NCI-H2107 (cell line): Measurements from ENCODE around the gene APOL5.
"Not testable (repeated sequence)": the region's sequence is repeated elsewhere in the genome, so short reads cannot be mapped to it uniquely, and the experiment has no call there.

Experiments
- DNase-seq: peaks from one replicate; lab custom pipeline; 2025; lab: John Stamatoyannopoulos, UW

Gene APOL5

GRCh38 chr22:35717572-35717971 is at the start of gene APOL5:
Gene APOL5 (plus strand): TSS chr22:35717872. CDS start chr22:35717872, 0 bp downstream.
- no peak for DNase-seq

- DNase-seq = no peak
These were observed 43.3 kb upstream of the APOL5 start for GRCh38 chr22:35674335-35674734.

GRCh38 chr22:35676065-35676464 is 41.6 kb upstream of the APOL5 start:
- DNase-seq = not testable (repeated sequence)

DNA sequence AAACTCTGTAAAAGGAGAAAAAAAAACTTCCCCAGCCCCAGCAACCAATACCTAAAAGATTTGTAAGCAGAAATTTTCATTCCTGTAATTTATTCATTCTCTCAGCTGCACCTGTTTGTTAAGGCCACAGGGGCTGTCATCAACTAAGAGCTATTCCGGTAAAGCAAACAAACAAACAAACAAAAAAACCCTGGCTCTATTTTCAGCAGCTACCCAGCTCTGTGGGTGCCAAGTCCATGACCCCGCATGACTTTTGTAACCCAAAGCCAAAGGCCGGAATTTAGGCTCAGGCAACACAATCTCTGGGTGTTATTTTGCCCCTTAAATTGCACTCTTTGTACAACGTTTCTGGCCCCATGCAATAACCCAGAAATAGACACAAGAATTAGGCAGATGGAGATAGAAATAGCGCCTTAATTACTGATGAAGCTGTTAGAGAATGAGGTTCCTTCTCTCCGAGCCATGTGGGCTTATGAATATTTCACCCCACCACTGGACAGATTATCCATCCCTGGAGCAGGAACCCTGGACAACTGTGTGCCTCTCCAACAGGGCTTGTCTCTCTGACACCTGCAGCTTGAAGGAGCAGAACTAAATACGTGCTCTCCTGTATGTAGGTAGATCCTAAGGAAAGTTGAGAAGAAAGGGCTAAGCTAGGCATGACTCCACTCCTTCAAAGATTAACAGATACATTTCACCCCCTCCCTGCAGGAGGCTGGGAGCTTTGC is 40.0 kb upstream of the APOL5 start:
- DNase-seq = no peak

DNA sequence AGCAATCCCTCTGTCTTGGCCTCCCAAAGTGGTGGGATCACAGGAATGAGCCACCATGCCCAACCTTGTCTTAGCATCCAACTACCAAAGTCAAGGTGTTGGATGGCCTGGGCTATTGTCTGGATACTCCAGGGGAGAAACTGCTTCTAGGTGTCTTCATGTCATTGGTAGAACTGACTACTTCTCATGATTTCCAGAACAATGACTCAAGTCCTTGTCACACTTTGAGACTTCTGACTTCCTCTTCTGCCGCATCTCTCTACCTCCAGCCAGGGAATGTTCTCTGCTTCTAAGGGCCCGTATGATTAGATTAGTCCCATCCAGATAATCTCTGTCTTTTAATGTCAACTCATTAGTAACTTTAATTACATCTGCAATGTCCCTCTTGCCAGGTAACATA is 38.8 kb upstream of the APOL5 start:
- no peak for DNase-seq

- DNase-seq = not testable (repeated sequence)
These were observed 38.2 kb upstream of the APOL5 start for GRCh38 chr22:35679492-35679891.

DNA sequence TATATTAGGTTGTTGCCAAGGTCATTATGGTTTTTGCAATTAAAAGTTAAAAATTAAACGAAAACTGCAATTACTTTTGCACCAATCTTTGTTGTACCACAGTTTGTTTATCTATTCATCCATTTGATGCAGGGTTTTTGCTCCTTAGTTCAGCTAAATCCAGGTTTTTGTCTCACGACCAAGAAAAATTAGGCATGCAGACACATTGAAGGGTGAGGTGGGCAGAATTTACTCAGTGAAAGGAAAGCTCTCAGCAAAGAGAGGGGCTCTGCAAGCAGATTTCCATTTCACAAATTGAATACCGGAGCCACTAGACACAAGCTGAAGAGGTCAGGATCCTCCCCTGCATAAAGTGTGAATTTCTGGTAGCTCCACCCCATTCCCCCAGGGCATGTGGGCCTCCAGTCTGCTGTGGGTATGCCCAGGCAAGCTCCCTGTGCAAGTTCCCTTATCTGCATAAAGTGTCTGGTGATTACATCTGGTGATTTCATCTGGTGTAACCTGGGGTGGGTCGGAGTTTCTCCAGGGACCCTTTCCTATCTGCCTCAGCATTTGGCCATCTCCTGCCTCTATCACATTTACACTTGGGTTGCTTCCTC is 36.1 kb upstream of the APOL5 start:
- DNase-seq = no peak

GRCh38 chr22:35683560-35683959 is 34.1 kb upstream of the APOL5 start:
- no peak for DNase-seq

DNA sequence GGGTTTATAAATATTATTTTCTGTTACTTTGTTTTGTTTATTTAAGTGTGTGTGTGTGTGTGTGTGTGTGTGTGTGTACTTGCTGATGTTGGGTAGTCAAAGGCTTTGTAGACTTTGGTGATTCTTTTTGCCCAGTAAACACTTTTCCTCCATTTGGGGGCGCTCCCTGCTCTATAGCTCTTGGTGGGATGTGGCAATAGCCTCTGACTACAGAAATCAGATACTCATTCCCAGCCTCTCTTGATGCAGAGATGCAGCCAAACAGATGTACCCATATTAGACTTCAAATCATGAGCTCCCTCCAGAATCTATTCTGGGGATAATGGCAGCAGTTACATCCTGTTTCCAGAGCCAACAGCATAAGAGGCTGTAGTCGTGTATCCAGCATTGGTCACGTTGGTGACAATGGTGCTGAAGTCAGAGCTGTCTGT is 33.4 kb upstream of the APOL5 start:
- no peak for DNase-seq

DNA sequence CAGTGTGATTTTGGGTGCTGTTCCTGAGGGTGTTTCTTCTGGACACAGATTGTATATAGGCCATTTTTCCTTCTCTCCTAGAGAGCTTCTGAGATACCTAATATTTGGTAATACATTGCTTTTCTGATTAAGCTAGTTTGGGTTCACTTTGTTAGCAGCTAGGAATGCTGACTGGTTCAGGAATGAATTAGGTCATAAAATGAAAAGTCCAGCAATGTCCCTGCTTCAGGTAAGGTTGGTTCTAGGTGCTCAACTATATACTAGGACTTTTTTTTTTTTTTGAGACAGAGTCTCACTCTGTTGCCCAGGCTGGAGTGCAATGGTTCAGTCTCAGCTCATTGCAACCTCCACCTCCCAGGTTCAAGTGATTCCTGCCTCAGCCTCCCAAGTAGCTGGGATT is 32.9 kb upstream of the APOL5 start:
- DNase-seq = no peak

GRCh38 chr22:35685731-35686130 is 31.9 kb upstream of the APOL5 start:
- no peak for DNase-seq

GRCh38 chr22:35686298-35686697 is 31.4 kb upstream of the APOL5 start:
- DNase-seq = no peak

DNA sequence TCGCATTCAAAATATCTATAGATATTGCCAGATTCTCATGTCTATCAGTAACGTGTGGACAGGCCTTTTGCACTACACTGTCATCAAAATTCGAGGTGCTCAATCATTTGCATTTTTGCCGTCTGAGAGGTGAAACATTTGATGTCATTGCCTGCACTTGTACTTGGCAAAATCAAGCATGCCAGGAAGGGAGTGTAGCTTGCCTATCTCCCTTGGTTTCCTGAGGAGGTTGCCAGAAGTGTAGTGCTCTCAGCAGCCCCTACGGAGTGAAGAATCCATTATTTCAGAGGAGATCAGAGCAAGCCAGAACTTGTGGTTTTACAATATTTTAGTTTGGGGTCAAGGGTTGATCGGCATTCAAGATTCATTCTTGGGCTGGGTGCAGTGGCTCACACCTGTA is 30.2 kb upstream of the APOL5 start:
- no peak for DNase-seq

- DNase-seq = no peak
These were observed 28.6 kb upstream of the APOL5 start for GRCh38 chr22:35688913-35689675.

GRCh38 chr22:35690001-35690400 is 27.7 kb upstream of the APOL5 start:
- DNase-seq = no peak

DNA sequence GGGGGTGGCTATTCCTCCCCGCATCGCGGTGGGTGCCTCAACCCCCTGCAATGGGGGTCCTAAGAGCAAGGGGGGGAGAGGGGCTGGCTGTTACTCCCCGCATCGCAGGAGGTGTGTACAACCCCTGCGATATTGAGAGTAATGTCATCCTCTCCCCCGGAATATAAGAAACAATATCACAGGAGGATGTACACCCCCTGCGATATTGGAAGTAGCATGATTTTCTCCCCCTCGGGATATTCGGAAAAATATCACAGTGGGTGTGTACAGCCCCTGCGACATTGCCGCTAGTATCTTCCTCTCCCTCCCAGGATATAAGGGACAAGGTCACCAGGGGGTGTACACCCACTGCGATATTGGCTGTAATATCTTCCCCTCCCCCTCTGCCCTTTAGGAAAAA is 22.5 kb upstream of the APOL5 start:
- no peak for DNase-seq

DNA sequence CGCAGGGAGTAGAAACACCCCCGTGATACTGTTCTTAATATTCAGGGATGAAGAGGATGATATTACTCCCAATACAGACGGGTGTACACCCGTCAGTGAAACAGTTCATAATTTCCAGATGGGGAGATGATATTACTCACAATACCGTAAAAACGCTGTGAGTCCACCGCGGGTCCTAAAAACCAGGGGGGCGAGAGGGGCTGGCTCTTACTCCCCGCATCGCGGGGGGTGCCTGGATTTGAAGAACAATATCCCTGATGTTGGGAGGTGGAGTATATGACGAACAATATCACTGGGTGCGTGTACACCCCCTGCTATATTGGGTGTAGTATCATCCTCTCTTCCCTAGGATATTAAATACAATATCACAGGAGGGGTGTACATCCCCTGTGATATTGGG is 20.5 kb upstream of the APOL5 start:
- no peak for DNase-seq

DNA sequence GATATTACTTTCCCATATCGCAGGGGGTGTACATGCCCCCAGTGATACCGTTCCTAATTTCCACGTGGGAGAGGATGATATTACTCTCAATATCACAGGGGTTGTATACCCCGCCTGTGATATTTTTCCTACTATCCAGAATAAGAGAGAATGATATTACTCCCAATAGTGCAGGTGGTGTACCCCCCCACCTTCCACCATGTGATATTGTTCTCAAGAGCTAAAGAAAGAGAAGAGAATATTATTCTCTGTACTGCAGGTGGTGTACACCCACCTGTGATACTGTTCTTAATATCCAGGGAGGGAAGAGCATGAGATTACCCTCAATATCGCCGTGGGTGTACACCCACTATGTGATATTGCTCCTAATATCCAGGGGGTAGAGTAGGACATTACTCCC is 17.8 kb upstream of the APOL5 start:
- not testable (repeated sequence) for DNase-seq

DNA sequence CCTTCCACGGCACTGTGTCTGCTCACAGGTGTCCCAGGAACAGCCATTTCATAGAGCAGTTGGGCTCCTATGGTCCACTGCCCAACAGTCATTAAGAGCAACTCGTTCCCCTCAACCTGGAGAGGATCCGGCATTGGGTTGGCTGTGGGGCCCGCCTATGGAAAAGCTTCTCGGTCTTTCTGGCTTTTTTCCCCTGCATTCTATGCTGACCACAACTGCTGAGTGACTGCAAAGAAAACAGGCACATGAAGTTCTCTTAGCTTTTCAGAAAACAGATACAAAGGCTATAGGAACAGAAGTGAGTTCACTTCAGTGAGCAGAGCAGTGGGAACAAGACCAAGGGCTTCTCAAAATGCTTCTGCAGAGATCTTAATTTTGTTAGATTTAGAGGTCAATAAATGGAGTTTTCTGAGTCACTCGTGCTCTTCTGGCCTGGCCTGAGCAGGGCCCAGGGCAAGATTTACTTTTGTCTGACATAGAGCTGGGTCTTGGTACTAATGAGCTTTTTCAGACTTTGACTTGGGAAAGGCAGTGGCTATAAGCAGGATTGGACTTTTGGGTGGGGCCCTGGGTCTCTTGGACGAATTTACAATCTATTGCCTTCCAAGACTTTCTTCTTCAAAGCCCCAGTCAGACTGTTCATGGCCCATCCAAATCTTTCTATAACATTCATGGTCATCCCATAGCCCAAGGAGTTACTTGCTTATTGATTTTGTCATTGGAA is 13.6 kb upstream of the APOL5 start:
- no peak for DNase-seq

- DNase-seq = no peak
These were observed 12.5 kb upstream of the APOL5 start for GRCh38 chr22:35705141-35705540.

GRCh38 chr22:35708453-35708852 is 9.2 kb upstream of the APOL5 start:
- DNase-seq = no peak

DNA sequence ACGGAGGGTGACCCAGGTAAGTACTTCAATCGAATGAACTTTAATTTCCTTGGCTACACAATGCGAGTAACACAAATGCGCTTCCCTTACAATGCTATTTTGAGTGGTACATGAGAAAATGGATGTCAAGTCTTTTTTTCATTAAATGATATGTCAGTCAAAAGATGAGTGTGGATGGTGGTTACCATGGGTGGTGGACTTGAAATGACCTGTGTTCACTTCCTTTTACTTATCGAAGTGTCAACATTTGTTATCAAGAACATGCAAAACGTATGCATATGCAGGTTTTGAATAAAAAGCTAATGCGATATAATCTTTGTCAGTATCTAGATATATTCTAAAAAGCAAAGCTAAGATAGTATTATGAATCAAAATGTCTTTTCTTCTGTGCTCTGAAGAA is 8.8 kb upstream of the APOL5 start:
- DNase-seq = no peak
